GM12875 (cell line): Measurements from ENCODE around the gene DCAF12L1.

ENCODE experiments used
- H3K4me3 ChIP-seq: one replicate; pipeline ENCODE4 v1.5.1; 2011; ENCODE audit warnings: low read depth, low read length, control low read depth
- CTCF ChIP-seq: IDR thresholded peaks from 2 replicates; pipeline ENCODE4 v1.5.1; 2011; ENCODE audit warnings: low read depth, mild to moderate bottlenecking, control low read depth, inconsistent platforms, low read length, moderate library complexity, borderline replicate concordance; ENCODE audit not compliant: insufficient read depth

Gene DCAF12L1

GRCh38 chrX:126509923-126510322, 42.7 kb downstream of the DCAF12L1 start:
- TF ChIP-seq CTCF: no peak
- no peak overlapping the region for H3K4me3 ChIP-seq
